ENCODE measurements around the gene GSPT1. TPM values are rescaled to one million over a fixed set of nuclear protein-coding genes. Genes with fewer than 3 reads are reported as not detected.
"Not testable (repeated sequence)": the region's sequence is repeated elsewhere in the genome, so short reads cannot be mapped to it uniquely, and the experiment has no call there.

Gene GSPT1
- total RNA-seq, 1 donor from 2014 or later: 94.3 TPM

GRCh38 chr16:11957591-11958395 is 42.0 kb upstream of the GSPT1 start:
- TF ChIP-seq EZH2phosphoT487 (IDR thresholded peaks at IDR 0.05) (no peak), CTCF (IDR thresholded peaks at IDR 0.05) (no peak), EZH2 (IDR thresholded peaks at IDR 0.05) (no peak)
- Histone ChIP-seq H4K20me1 (ENCODE audit: low read depth) (no peaks in the 10 kb centered on the region), H3F3A (ENCODE audit: low read depth) (no peaks in the 10 kb centered on the region), H3K27ac (no peak overlapping the region), H3K27me3 (no peaks in the 10 kb centered on the region), H2AFZ (replicated peaks) (no peak overlapping the region), H3K4me1 (no peaks in the 10 kb centered on the region), H3K4me3 (no peak overlapping the region), H3K79me2 (ENCODE audit: low read depth) (no peaks in the 10 kb centered on the region), H3K9ac (no peak overlapping the region), H3K4me2 (no peak overlapping the region), H3K9me3 (ENCODE audit: low read depth) (no peaks in the 10 kb centered on the region), H3K36me3 (no peaks in the 10 kb centered on the region)
- Mint-ChIP-seq H3K36me3 (peaks cover 3% of the 10 kb centered on the region), H3K4me1 (no peaks in the 10 kb centered on the region), H3K27me3 (ENCODE audit: insufficient read depth, low read depth) (peaks cover 5% of the 10 kb centered on the region), H3K9me3 (no peaks in the 10 kb centered on the region), H3K27ac (no peak overlapping the region), H3K4me3 (no peak overlapping the region)
- no peak for DNase-seq (ENCODE audit: low spot score)

- Mint-ChIP-seq H3K27ac (no peak overlapping the region), H3K36me3 (peaks cover 3% of the 10 kb centered on the region), H3K27me3 (ENCODE audit: insufficient read depth, low read depth) (peaks cover 5% of the 10 kb centered on the region), H3K9me3 (no peaks in the 10 kb centered on the region), H3K4me3 (no peak overlapping the region), H3K4me1 (no peaks in the 10 kb centered on the region)
- no peaks in the 10 kb centered on the region for H3K4me1 ChIP-seq
- no peaks in the 10 kb centered on the region for H3K79me2 ChIP-seq (ENCODE audit: low read depth)
- H3K9ac ChIP-seq: no peak overlapping the region
- H3K36me3 ChIP-seq: no peaks in the 10 kb centered on the region
- no peak overlapping the region for H3K4me2 ChIP-seq
- no peak for DNase-seq (ENCODE audit: low spot score)
- no peak overlapping the region for H3K27ac ChIP-seq
- no peak overlapping the region for H2AFZ ChIP-seq (replicated peaks)
- TF ChIP-seq CTCF (IDR thresholded peaks at IDR 0.05): no peak
- TF ChIP-seq EZH2phosphoT487 (IDR thresholded peaks at IDR 0.05): no peak
- TF ChIP-seq EZH2 (IDR thresholded peaks at IDR 0.05): no peak
- H3F3A ChIP-seq (ENCODE audit: low read depth): no peaks in the 10 kb centered on the region
- no peaks in the 10 kb centered on the region for H4K20me1 ChIP-seq (ENCODE audit: low read depth)
- H3K4me3 ChIP-seq: no peak overlapping the region
- H3K9me3 ChIP-seq (ENCODE audit: low read depth): no peaks in the 10 kb centered on the region
- H3K27me3 ChIP-seq: no peaks in the 10 kb centered on the region
These were observed 40.8 kb upstream of the GSPT1 start for GRCh38 chr16:11956558-11956957.

GRCh38 chr16:11955713-11956123 is 40.0 kb upstream of the GSPT1 start:
- Histone ChIP-seq H2AFZ (replicated peaks) (no peak overlapping the region), H3K9ac (no peak overlapping the region), H3K36me3 (no peaks in the 10 kb centered on the region), H3F3A (ENCODE audit: low read depth) (no peaks in the 10 kb centered on the region), H3K27me3 (no peaks in the 10 kb centered on the region), H3K4me2 (no peak overlapping the region), H4K20me1 (ENCODE audit: low read depth) (no peaks in the 10 kb centered on the region), H3K9me3 (ENCODE audit: low read depth) (no peaks in the 10 kb centered on the region), H3K27ac (no peak overlapping the region), H3K4me3 (no peak overlapping the region), H3K79me2 (ENCODE audit: low read depth) (no peaks in the 10 kb centered on the region), H3K4me1 (no peaks in the 10 kb centered on the region)
- peaks cover 3% of the 10 kb centered on the region for H3K36me3 Mint-ChIP-seq
- no peaks in the 10 kb centered on the region for H3K4me1 Mint-ChIP-seq
- no peak for DNase-seq (ENCODE audit: low spot score)
- H3K9me3 Mint-ChIP-seq: no peaks in the 10 kb centered on the region
- peaks cover 5% of the 10 kb centered on the region for H3K27me3 Mint-ChIP-seq (ENCODE audit: insufficient read depth, low read depth)
- no peak for TF ChIP-seq EZH2phosphoT487 (IDR thresholded peaks at IDR 0.05)
- TF ChIP-seq CTCF (IDR thresholded peaks at IDR 0.05): no peak
- TF ChIP-seq EZH2 (IDR thresholded peaks at IDR 0.05): no peak
- H3K4me3 Mint-ChIP-seq: no peak overlapping the region
- no peak overlapping the region for H3K27ac Mint-ChIP-seq

- not testable (repeated sequence) for H4K20me1 ChIP-seq (ENCODE audit: low read depth); H3F3A ChIP-seq (ENCODE audit: low read depth); H3K27ac ChIP-seq; H2AFZ ChIP-seq (replicated peaks); H3K27me3 ChIP-seq; DNase-seq (ENCODE audit: low spot score); H3K4me1 Mint-ChIP-seq; H3K27me3 Mint-ChIP-seq (ENCODE audit: insufficient read depth, low read depth); H3K4me3 ChIP-seq; H3K9me3 ChIP-seq (ENCODE audit: low read depth); H3K9ac ChIP-seq; H3K4me2 ChIP-seq; H3K36me3 ChIP-seq; H3K79me2 ChIP-seq (ENCODE audit: low read depth); H3K9me3 Mint-ChIP-seq; H3K36me3 Mint-ChIP-seq; H3K27ac Mint-ChIP-seq; H3K4me3 Mint-ChIP-seq; H3K4me1 ChIP-seq
These were observed 37.8 kb upstream of the GSPT1 start for GRCh38 chr16:11953576-11953975.

Measured in neural progenitor cell (in vitro differentiated cells).